GM12872 (cell line): Measurements from ENCODE around the gene UBXN1.

Source experiments
- TF ChIP-seq, protein P1 (sequence below): IDR thresholded peaks from 3 replicates; pipeline ENCODE4 v1.5.1; 2011; ENCODE audit warnings: low read depth, mild to moderate bottlenecking, low read length, moderate library complexity; ENCODE audit not compliant: insufficient read depth

The UBXN1 gene

DNA sequence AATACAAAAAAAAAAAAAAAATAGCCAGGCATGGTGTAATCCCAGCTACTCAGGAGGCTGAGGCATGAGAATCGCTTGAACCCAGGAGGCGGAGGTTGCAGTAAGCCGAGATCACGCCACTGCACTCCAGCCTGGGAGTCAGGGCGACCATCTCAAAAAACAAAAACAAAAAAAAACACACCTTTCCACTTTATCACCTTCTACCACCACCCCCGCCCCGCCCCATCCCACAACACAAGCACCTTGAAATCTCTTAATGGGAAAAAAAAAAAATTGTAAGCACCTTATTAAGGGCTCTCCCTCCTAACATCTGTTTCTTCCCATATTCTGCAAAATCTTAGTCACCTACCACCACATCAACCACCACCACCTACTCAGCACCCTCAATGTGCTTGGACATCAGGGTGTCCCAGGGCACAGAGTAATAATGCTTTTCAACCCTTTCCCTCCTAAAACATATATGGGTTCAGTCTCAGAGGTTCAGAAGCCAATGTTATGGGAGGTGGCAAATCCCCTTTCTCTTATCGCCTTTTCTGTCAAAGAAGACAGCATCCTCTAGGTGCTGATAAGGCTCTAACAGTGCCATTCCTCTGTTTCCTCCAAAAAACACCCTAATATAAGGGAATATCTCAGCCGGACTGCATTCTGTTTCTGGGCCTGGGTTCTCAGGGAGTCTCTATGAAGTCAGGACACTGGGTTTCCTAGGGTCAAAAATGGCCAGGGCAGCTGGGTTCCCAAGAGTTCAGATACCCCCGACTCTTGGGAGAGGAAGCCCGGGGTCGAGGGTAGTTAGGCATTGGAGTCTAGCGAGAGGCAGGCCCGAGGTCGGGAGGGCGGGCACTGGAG, 26.5 kb downstream of the UBXN1 start:
- TF ChIP-seq, protein P1, sequence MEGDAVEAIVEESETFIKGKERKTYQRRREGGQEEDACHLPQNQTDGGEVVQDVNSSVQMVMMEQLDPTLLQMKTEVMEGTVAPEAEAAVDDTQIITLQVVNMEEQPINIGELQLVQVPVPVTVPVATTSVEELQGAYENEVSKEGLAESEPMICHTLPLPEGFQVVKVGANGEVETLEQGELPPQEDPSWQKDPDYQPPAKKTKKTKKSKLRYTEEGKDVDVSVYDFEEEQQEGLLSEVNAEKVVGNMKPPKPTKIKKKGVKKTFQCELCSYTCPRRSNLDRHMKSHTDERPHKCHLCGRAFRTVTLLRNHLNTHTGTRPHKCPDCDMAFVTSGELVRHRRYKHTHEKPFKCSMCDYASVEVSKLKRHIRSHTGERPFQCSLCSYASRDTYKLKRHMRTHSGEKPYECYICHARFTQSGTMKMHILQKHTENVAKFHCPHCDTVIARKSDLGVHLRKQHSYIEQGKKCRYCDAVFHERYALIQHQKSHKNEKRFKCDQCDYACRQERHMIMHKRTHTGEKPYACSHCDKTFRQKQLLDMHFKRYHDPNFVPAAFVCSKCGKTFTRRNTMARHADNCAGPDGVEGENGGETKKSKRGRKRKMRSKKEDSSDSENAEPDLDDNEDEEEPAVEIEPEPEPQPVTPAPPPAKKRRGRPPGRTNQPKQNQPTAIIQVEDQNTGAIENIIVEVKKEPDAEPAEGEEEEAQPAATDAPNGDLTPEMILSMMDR: no peak

DNA sequence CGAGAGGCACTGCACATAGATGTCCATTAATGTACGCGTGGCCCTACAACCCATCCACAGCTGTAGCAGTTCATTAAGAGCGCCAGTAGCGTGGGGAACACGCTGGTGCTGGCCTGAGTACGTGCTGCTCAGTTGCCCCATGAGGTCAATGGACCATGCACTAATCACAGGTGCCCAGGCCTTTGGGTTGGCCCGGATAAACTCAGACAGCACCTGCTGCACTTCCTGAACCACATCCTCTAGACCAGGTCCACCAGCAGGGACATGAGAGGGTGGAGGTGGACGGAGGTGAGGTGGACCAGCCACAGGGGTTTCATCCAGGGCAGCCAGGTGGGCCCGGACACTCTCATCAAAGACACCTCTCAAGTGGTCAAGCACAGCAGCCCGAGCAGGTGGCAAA, 29.4 kb downstream of the UBXN1 start:
- TF ChIP-seq, protein P1: no peak

DNA sequence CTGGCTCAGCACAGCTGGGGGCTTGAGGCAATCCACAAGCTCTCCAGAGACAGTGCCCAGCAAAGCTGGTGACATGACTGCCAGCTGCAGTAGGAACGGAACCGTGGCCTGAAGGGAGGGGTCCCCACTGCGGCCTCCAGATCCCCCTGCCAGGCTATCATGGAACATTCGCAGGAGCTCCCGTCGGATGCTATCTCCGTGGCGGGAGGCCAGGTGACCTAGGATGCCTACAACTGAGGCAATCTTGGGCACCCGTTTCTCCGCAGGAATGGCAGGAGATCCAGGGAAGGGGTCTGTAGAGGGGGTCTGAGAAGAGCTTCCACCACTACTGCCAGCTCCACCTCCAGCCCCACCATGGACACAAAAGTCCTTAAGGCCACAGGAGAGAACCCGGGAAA, 29.9 kb downstream of the UBXN1 start:
- TF ChIP-seq, protein P1: no peak

DNA sequence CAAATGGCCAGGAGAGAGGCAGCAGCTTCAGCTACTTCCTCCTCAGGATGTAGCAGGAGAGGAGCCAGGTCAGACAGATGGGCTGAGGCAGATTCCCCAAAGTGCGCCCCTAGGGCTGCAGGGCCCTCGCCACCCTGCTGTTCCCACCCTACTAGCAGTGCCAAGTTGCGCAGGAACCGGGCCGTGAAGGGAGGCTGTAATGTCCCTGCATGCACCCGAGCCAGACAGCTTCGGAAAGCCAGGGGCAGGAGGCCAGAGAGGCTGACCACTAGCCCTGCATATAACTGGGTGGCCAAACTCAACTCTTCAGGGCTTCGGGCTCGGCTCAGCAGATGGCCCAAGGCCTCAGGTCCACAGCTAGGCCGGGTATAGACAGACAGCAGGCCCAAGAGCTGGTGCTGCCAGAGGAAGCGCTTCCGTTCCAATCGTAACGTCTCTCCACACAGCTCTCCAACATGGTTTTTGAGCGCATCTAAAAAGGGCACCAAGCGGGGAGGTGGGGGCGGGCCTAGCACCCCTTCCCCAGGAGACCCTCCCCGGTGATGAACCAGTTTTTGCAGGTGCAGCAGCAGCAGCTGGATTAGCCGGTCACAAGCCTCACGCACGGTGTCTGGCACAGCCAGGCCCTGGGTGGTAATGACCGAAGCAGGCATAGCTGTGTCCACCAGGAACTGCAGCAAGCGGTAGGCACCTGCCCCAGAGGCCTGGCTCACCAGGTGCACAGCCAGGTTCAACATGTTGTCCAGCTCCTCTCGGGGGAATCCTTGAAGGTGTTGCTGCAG, 30.5 kb downstream of the UBXN1 start:
- TF ChIP-seq, protein P1: no peak

DNA sequence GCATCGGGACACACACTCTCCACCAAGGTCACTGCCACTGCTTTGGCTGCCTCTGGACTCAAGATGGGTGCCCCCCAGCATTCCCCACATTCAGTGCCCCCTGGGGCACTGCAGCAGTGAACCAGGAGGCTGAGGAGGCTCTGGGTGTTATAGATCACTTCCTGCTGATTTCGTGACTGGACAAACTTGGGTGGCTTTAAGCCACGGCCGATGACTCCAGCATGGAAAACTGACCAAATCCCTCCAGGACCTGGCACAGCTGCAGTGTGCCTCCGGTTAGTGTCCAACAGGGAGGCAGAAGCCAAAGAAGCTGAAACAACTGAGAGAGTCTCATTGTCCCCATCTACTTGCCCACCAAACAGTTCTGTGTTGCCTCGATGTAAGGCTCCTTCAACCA, 31.3 kb downstream of the UBXN1 start:
- TF ChIP-seq, protein P1: no peak

DNA sequence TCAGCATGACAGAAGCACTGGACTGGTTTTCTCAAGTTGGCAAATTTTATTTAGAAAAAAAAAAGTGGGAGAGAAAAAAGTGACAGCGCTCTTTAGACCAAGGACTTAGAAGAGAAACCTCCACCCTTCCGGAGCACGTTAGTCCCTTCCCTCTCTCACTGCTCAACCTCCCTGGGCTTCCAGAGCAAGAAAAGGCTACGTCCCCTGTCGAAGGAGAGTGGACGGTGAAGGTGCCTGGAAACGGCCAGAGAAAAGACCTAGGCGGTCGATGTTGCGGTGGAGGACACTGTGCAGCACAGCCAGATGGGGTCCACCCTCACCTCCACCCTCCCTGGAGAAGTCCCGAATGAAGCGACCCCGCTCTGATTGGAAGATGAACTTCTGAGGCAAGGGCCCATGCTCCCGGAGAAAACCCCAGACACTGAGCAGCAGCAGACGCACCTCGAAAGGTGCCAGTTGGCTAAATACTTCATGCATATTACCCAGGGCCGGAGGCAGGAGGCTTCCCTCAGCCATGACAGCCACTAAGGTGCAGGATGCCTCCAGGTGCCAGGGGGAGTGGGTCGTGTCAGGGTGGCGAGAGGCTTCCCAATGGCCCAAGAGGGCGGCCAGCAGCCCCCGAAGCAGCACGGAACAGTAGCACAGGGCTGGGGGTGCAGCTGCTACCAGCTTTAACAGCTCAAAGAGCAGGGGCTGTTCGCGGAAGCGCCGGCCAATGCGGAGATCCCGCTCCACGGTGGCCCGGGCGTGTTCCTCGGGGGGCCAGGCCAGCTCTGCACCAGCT, 31.9 kb downstream of the UBXN1 start:
- TF ChIP-seq, protein P1: no peak
